ENCODE data around the gene NSD2.

The NSD2 gene

GRCh38 chr4:2006367-2006766 lies 135.2 kb downstream of the NSD2 start:
- H3K27me3 ChIP-seq (ENCODE audit: low read depth, low read length), result no peaks in the 10 kb centered on the region
- H3K4me1 ChIP-seq (ENCODE audit: low read length), result peaks cover 12% of the 10 kb centered on the region
- no peak overlapping the region for H2AFZ ChIP-seq (ENCODE audit: low read depth, low read length)
- no peak overlapping the region for H3K27ac ChIP-seq (ENCODE audit: low read length)
- H3K79me2 ChIP-seq (ENCODE audit: low read length), result peaks cover 74% of the 10 kb centered on the region
- TF ChIP-seq CTCF (IDR thresholded peaks at IDR 0.05; ENCODE audit: low read depth, low read length) (no peak), EZH2phosphoT487 (IDR thresholded peaks at IDR 0.05; ENCODE audit: low read depth) (no peak)
- no peak overlapping the region for H3K4me2 ChIP-seq (ENCODE audit: low read length)
- no peak overlapping the region for H3K9ac ChIP-seq (ENCODE audit: low read length)
- H4K20me1 ChIP-seq (ENCODE audit: insufficient read depth, low read length), result peaks cover 30% of the 10 kb centered on the region
- no peaks in the 10 kb centered on the region for H3K9me3 ChIP-seq (ENCODE audit: insufficient read depth, low read length)
- H3K4me3 ChIP-seq (ENCODE audit: low read length), result no peak overlapping the region
- H3K36me3 ChIP-seq (replicated peaks; ENCODE audit: low read depth, low read length), result peaks cover 22% of the 10 kb centered on the region

- Histone ChIP-seq H3K9me3 (ENCODE audit: insufficient read depth, low read length) (no peaks in the 10 kb centered on the region), H3K79me2 (ENCODE audit: low read length) (peaks cover 67% of the 10 kb centered on the region), H3K9ac (ENCODE audit: low read length) (no peak overlapping the region), H2AFZ (ENCODE audit: low read depth, low read length) (no peak overlapping the region), H3K27ac (ENCODE audit: low read length) (no peak overlapping the region), H4K20me1 (ENCODE audit: insufficient read depth, low read length) (peaks cover 30% of the 10 kb centered on the region), H3K4me2 (ENCODE audit: low read length) (peak overlapping the region; percentile 99), H3K27me3 (ENCODE audit: low read depth, low read length) (no peaks in the 10 kb centered on the region), H3K4me1 (ENCODE audit: low read length) (peaks cover 12% of the 10 kb centered on the region), H3K36me3 (replicated peaks; ENCODE audit: low read depth, low read length) (peaks cover 22% of the 10 kb centered on the region), H3K4me3 (ENCODE audit: low read length) (peak overlapping the region; percentile 94)
- TF ChIP-seq EZH2phosphoT487 (IDR thresholded peaks at IDR 0.05; ENCODE audit: low read depth) (no peak), CTCF (IDR thresholded peaks at IDR 0.05; ENCODE audit: low read depth, low read length) (no peak)
Measured at GRCh38 chr4:2006956-2007653, 135.9 kb downstream of the NSD2 start.

- Histone ChIP-seq H3K4me1 (ENCODE audit: low read length) (peaks cover 12% of the 10 kb centered on the region), H4K20me1 (ENCODE audit: insufficient read depth, low read length) (peaks cover 27% of the 10 kb centered on the region), H3K27ac (ENCODE audit: low read length) (peak overlapping the region; percentile 83), H3K9me3 (ENCODE audit: insufficient read depth, low read length) (no peaks in the 10 kb centered on the region), H3K27me3 (ENCODE audit: low read depth, low read length) (no peaks in the 10 kb centered on the region), H2AFZ (ENCODE audit: low read depth, low read length) (peak overlapping the region; percentile 96; the same call in 1 of the 2 replicates), H3K79me2 (ENCODE audit: low read length) (peaks cover 58% of the 10 kb centered on the region), H3K9ac (ENCODE audit: low read length) (peak overlapping the region; percentile 83), H3K4me2 (ENCODE audit: low read length) (peak overlapping the region; percentile 99), H3K4me3 (ENCODE audit: low read length) (peak overlapping the region; percentile 94), H3K36me3 (replicated peaks; ENCODE audit: low read depth, low read length) (peaks cover 22% of the 10 kb centered on the region)
- TF ChIP-seq EZH2phosphoT487 (IDR thresholded peaks at IDR 0.05; ENCODE audit: low read depth) (no peak), CTCF (IDR thresholded peaks at IDR 0.05; ENCODE audit: low read depth, low read length) (no peak)
Measured at GRCh38 chr4:2007804-2008670, 136.8 kb downstream of the NSD2 start.

- peaks cover 52% of the 10 kb centered on the region for H3K79me2 ChIP-seq (ENCODE audit: low read length)
- H3K36me3 ChIP-seq (replicated peaks; ENCODE audit: low read depth, low read length), result peaks cover 20% of the 10 kb centered on the region
- no peak for TF ChIP-seq EZH2phosphoT487 (IDR thresholded peaks at IDR 0.05; ENCODE audit: low read depth)
- no peak for TF ChIP-seq CTCF (IDR thresholded peaks at IDR 0.05; ENCODE audit: low read depth, low read length)
- H3K4me3 ChIP-seq (ENCODE audit: low read length), result peak overlapping the region; percentile 94
- H2AFZ ChIP-seq (ENCODE audit: low read depth, low read length), result peak overlapping the region; percentile 96
- peaks cover 23% of the 10 kb centered on the region for H4K20me1 ChIP-seq (ENCODE audit: insufficient read depth, low read length)
- H3K4me1 ChIP-seq (ENCODE audit: low read length), result peaks cover 12% of the 10 kb centered on the region
- H3K27ac ChIP-seq (ENCODE audit: low read length), result peak overlapping the region; percentile 83
- no peaks in the 10 kb centered on the region for H3K27me3 ChIP-seq (ENCODE audit: low read depth, low read length)
- no peaks in the 10 kb centered on the region for H3K9me3 ChIP-seq (ENCODE audit: insufficient read depth, low read length)
- H3K9ac ChIP-seq (ENCODE audit: low read length), result peak overlapping the region; percentile 83
- H3K4me2 ChIP-seq (ENCODE audit: low read length), result peak overlapping the region; percentile 99
Measured at GRCh38 chr4:2008671-2008920, 137.4 kb downstream of the NSD2 start.
